PC-9 (cell line): ENCODE measurements around the gene NRG2.

ENCODE experiments used
- CTCF ChIP-seq: fragments of 200-600 bp; sonication (generic); conservative IDR thresholded peaks from 2 replicates; pipeline ENCODE4 v1.6.1; 2017; ENCODE audit warnings: mixed run types, antibody characterized with exemption, mild to moderate bottlenecking, moderate library complexity
- EZH2 ChIP-seq: fragments of 200-600 bp; sonication (generic); IDR thresholded peaks from 2 replicates; pipeline ENCODE4 v1.8.0; 2017; ENCODE audit warnings: antibody characterized with exemption, low read depth

GRCh38 chr5:139831624-139832023 lies 211.5 kb downstream of the NRG2 start:
- no peak for TF ChIP-seq CTCF
- no peak for TF ChIP-seq EZH2
